HEK293T (cell line): ENCODE results near the gene PAM16.
A peak's percentile ranks its signal among the peaks of the same experiment; 100 is the strongest.

Source experiments
- CTCF ChIA-PET: fragments of 350-600 bp; formaldehyde crosslinking; extraction: SDS; loops from one replicate; lab custom pipeline; 2021; ENCODE audit warnings: antibody characterized with exemption, inconsistent platforms; lab: Yijun Ruan, JAX
- POLR2A ChIA-PET: fragments of 350-600 bp; formaldehyde crosslinking; extraction: SDS; loops from one replicate; lab custom pipeline; 2020; ENCODE audit warnings: antibody characterized with exemption, inconsistent platforms; lab: Yijun Ruan, JAX
- DNase-seq: peaks from one replicate; pipeline ENCODE4 v3.0.0; 2012; ENCODE audit warnings: mixed read lengths; ENCODE audit errors: extremely low spot score
- ARNT ChIP-seq: fragments of 450-650 bp; IDR thresholded peaks from 2 replicates; pipeline ENCODE4 v1.6.1; 2017; ENCODE audit warnings: mild to moderate bottlenecking
- BHLHE40 ChIP-seq: fragments of 450-650 bp; IDR thresholded peaks from 2 replicates; pipeline ENCODE4 v1.6.1; 2016; ENCODE audit warnings: mild to moderate bottlenecking, moderate library complexity, borderline replicate concordance
- CTBP1 ChIP-seq: fragments of 450-650 bp; IDR thresholded peaks from 2 replicates; pipeline ENCODE4 v1.6.1; 2016; ENCODE audit warnings: borderline replicate concordance
- ELF4 ChIP-seq: fragments of 450-650 bp; IDR thresholded peaks from 2 replicates; pipeline ENCODE4 v1.6.1; 2017; ENCODE audit warnings: antibody characterized with exemption
- FOXA1 ChIP-seq: fragments of 450-650 bp; IDR thresholded peaks from 2 replicates; pipeline ENCODE4 v1.6.1; 2016; ENCODE audit warnings: mild to moderate bottlenecking
- FOXK2 ChIP-seq: fragments of 450-650 bp; IDR thresholded peaks from 2 replicates; pipeline ENCODE4 v1.6.1; 2016; ENCODE audit warnings: mild to moderate bottlenecking
- FOXM1 ChIP-seq: fragments of 450-650 bp; IDR thresholded peaks from 2 replicates; pipeline ENCODE4 v1.6.1; 2017; ENCODE audit warnings: mild to moderate bottlenecking, borderline replicate concordance
- HDGF ChIP-seq: fragments of 450-650 bp; IDR thresholded peaks from 2 replicates; pipeline ENCODE4 v1.6.1; 2017; ENCODE audit warnings: antibody characterized with exemption, borderline replicate concordance
- L3MBTL2 ChIP-seq: fragments of 450-650 bp; conservative IDR thresholded peaks from 2 replicates; pipeline ENCODE4 v1.6.1; 2016; ENCODE audit warnings: mild to moderate bottlenecking
- LEF1 ChIP-seq: fragments of 450-650 bp; IDR thresholded peaks from 2 replicates; pipeline ENCODE4 v1.6.1; 2017; ENCODE audit warnings: mild to moderate bottlenecking, borderline replicate concordance
- NFRKB ChIP-seq: fragments of 450-650 bp; IDR thresholded peaks from 2 replicates; pipeline ENCODE4 v1.6.1; 2016; ENCODE audit warnings: mild to moderate bottlenecking, moderate library complexity
- SP1 ChIP-seq: fragments of 450-650 bp; IDR thresholded peaks from 2 replicates; pipeline ENCODE4 v1.6.1; 2017
- SUZ12 ChIP-seq: fragments of 450-650 bp; IDR thresholded peaks from 2 replicates; pipeline ENCODE4 v1.6.1; 2016; ENCODE audit warnings: mild to moderate bottlenecking
- TARDBP ChIP-seq: fragments of 450-650 bp; IDR thresholded peaks from 2 replicates; pipeline ENCODE4 v1.6.1; 2016
- ZNF384 ChIP-seq: fragments of 450-650 bp; IDR thresholded peaks from 2 replicates; pipeline ENCODE4 v1.6.1; 2016
- TF ChIP-seq, protein P1 (sequence below): fragments of 450-650 bp; IDR thresholded peaks from 2 replicates; pipeline ENCODE4 v1.6.1; 2016

The PAM16 gene

DNA sequence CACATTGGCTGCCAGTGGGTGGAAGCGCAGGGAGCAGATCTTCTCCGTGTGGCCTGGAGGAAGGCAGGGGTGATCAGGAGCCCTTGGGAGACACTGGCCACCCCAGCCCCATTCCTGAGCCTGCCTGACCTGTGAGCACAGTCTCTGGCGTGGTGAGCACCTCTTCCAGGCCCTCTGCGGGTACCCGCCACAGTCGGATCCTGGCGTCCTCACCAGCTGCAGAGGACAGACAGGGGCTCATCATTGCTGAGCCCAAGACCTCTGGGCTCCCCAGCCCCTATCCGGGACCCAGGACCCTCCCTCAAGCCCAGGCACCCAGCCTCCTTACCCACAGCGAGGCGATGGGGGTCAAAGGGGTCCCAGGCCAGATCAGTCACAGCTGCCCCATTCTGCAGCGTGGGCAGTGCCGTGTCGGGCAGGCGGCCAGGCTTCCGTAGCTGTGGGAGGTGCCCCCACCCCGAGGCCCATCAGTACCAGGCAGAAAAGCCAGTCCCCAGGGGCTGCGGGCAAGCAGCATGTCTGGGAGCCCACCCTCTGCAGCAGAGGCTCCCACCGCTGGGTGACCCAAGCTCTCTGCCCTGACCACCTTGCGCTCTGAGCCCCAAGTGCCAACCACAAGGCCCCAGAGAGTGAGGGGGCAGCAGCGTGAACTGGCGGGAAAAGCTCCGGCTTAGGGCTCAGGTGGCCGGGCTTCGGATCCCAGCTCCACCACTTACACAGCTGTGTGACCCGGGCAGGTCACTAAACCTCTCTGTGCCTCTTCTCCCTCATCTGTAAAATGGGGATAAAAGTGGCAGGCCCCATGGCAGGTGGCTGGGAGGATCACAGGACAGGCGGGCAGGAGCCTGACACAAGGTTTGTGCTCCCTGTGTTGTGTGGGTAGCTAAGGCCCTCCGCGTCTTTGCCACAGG, 10.2 kb upstream of the PAM16 start:
- POLR2A ChIA-PET = no interaction called here
- DNase-seq = no peak
- CTCF ChIA-PET = interaction anchor here (1.0 to 3.3 kb wide), 2 partner anchors 41 to 42 kb away, joined by 4 to 48 read pairs; no protein-coding TSS in a partner anchor
- TF ChIP-seq LEF1 (no peak), SP1 (no peak), ZNF384 (no peak)

DNA sequence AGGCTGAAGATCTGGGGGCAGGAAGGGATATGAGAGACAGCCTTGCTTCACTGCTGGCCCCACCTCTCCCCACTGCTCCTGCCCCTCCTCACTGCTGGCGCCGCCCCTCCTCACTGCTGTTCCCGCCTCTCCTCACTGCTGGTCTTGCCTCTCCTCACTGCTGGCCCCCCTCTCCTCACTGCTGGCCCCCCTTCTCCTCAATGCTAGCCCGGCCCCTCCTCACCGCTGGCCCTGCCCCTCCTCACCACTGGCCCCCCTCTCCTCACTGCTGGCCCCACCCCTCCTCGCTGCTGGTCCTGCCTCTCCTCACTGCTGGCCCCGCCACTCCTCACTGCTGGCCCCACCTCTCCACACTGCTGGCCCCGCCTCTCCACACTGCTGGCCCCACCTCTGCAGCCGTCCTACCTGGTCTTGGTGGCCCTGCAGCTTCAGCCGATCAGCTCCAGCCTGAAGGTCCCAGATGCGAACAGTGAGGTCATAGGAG, 9.5 kb upstream of the PAM16 start:
- TF ChIP-seq ARNT (no peak), SP1 (no peak), FOXA1 (no peak)
- ChIA-PET POLR2A (no interaction called here), CTCF (interaction anchor here (3.3 kb wide), 1 partner anchor 43 kb away, joined by 48 read pairs; no protein-coding TSS in a partner anchor)
- no peak for DNase-seq

GRCh38 chr16:4359914-4360313, 8.8 kb upstream of the PAM16 start:
- DNase-seq = no peak
- ChIA-PET POLR2A (no interaction called here), CTCF (interaction anchor here (0.8 to 3.3 kb wide), 3 partner anchors 18 to 44 kb away, joined by 3 to 48 read pairs (median 4); no protein-coding TSS in a partner anchor)
- TF ChIP-seq SUZ12 (no peak), FOXM1 (no peak)

- no peak for TF ChIP-seq L3MBTL2
- TF ChIP-seq HDGF = no peak
- no peak for TF ChIP-seq NFRKB
- TF ChIP-seq SUZ12 = no peak
- TF ChIP-seq TARDBP = no peak
- no peak for TF ChIP-seq FOXA1
- TF ChIP-seq BHLHE40 = no peak
- no peak for TF ChIP-seq LEF1
- TF ChIP-seq ZNF384 = no peak
- TF ChIP-seq ELF4 = no peak
- no peak for TF ChIP-seq FOXK2
- TF ChIP-seq CTBP1 = no peak
- no peak for TF ChIP-seq ARNT
- no peak for TF ChIP-seq SP1
- no peak for TF ChIP-seq FOXM1
- TF ChIP-seq, protein P1, sequence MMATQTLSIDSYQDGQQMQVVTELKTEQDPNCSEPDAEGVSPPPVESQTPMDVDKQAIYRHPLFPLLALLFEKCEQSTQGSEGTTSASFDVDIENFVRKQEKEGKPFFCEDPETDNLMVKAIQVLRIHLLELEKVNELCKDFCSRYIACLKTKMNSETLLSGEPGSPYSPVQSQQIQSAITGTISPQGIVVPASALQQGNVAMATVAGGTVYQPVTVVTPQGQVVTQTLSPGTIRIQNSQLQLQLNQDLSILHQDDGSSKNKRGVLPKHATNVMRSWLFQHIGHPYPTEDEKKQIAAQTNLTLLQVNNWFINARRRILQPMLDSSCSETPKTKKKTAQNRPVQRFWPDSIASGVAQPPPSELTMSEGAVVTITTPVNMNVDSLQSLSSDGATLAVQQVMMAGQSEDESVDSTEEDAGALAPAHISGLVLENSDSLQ = no peak
- DNase-seq = peak; percentile 70
- ChIA-PET POLR2A (no interaction called here), CTCF (interaction anchor here (0.8 to 3.3 kb wide), 3 partner anchors 19 to 45 kb away, joined by 3 to 48 read pairs (median 4); no protein-coding TSS in a partner anchor)
These were observed 7.9 kb upstream of the PAM16 start for GRCh38 chr16:4358831-4359561.

DNA sequence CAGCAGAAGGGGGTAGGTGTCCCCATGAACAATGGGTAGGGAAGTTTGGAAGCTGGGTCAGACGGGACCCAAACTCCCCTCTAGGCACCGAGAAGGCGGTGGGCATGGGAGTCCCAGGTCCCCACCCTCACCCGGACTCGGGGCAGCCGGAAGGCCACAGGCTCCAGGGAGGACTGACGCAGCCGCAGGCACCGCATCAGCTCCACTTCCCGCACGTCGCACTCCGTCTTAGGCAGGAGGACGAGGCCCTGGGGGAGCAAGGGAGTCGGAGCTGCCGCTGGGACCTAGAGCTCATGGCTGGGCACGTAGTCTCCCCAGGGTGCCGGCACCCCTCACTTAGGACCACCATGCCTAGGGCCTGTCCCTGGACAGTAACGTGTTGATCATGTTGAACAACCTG, 7.1 kb upstream of the PAM16 start:
- no peak for DNase-seq
- ChIA-PET CTCF (interaction anchor here (3.3 kb wide), 1 partner anchor 45 kb away, joined by 48 read pairs; no protein-coding TSS in a partner anchor), POLR2A (no interaction called here)
- TF ChIP-seq ELF4 (no peak), SUZ12 (no peak), FOXK2 (no peak), FOXM1 (no peak), NFRKB (no peak), TARDBP (no peak), LEF1 (no peak), CTBP1 (no peak), ZNF384 (no peak), SP1 (no peak), L3MBTL2 (no peak), BHLHE40 (no peak), ARNT (no peak), FOXA1 (no peak), HDGF (no peak)
- TF ChIP-seq, protein P1 = no peak

DNA sequence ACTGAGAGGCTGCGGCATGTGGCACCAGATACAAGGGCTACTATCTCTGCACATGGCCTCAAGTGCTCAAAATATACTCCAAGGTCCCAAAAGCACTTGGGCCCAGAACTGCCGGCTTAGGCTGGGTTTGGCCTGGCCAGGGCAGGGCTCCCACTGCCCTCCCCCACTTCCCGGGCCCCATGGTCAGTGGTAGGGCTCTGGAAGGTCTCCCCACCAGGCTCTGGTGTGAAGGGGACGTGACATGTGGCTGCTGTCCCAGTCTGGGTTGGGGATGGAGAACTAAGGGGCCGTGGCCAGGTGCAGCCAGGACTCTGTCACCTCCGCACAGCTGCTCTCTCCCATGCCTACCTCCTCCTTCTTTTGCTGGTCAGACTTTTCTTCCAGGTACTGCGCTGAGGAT, 5.7 kb upstream of the PAM16 start:
- TF ChIP-seq ARNT (no peak), FOXA1 (no peak), BHLHE40 (no peak), FOXM1 (no peak), ZNF384 (no peak), CTBP1 (no peak), FOXK2 (no peak)
- TF ChIP-seq, protein P1 = no peak
- ChIA-PET POLR2A (no interaction called here), CTCF (interaction anchor here (1.6 kb wide), 1 partner anchor 46 kb away, joined by 3 read pairs; no protein-coding TSS in a partner anchor)
- no peak for DNase-seq
